ENCODE data around the gene TJAP1.

DNA sequence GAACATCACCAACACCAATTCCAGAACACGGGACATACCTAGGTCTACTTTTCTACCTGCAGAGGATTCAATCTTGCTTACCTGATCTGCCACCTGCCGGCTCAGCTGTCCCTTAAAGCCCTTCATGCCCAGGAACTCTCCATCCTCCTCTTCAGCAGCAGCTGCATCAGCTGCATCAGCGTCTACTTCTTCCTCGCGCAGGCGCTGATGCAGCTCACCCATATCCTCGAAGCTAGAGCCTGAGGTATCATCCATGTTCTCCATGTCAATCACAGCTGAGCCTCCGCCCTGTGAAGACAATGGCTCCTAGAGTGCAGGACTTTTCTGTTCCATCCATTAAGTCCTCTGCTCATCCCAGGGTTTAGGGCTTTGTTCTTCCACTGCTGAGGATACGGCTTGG, 38.4 kb downstream of the TJAP1 start:
- no peak for TF ChIP-seq POLR2A (IDR thresholded peaks at IDR 0.05)
- TF ChIP-seq, protein P1, sequence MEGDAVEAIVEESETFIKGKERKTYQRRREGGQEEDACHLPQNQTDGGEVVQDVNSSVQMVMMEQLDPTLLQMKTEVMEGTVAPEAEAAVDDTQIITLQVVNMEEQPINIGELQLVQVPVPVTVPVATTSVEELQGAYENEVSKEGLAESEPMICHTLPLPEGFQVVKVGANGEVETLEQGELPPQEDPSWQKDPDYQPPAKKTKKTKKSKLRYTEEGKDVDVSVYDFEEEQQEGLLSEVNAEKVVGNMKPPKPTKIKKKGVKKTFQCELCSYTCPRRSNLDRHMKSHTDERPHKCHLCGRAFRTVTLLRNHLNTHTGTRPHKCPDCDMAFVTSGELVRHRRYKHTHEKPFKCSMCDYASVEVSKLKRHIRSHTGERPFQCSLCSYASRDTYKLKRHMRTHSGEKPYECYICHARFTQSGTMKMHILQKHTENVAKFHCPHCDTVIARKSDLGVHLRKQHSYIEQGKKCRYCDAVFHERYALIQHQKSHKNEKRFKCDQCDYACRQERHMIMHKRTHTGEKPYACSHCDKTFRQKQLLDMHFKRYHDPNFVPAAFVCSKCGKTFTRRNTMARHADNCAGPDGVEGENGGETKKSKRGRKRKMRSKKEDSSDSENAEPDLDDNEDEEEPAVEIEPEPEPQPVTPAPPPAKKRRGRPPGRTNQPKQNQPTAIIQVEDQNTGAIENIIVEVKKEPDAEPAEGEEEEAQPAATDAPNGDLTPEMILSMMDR (IDR thresholded peaks at IDR 0.05) = no peak

All from testis (tissue), 2 donors.